ENCODE measurements around the gene KIF26B.

The KIF26B gene

DNA sequence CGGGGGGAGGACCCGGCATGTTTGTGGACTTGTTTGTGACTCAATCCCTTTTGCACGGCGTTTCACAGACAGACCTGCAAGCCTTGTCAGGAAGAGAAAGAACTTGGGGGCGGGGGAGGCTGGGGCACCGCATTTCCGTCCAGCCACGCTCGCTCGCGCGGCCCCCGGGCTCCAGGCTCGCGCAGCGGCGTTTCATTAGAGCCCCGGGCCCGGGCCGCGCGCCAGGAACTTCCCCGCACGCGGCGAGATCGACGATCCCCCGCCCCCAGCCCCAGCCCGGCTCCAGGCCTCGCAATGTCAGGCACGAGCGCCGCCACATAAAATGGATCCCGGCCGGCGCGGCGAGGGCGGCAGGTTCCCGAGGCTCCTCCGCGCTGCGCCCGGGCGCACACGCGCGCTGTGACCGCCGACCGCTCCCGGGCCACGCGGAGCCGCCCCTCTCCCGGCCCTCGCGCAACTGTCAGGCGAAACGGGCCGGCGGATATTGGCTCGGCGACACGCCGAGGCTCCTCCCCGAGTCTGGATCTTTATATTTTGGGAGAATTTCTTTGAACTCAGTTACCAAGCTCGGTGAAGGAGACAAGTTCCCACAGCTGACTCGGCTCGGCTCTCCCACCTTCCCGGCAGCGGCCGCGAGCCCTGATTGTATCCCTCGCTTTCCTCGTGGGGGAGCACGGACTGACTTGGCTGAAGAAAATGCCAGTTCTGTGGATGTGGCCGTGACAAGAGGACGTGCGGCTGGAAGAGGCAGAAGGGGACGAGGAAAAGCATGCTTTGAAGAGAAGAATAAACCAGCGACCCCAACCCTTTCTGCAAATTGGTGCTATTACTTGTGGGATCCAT, at the start of gene KIF26B:
Gene KIF26B, plus strand, starts transcription at position 557 of the 843 bp plus-strand sequence. CDS start 440 bp downstream, outside the sequence.
- in situ Hi-C loops (cut with MboI; ENCODE audit: low pct_unique_long_range_greater_than_20kb, low sequenced_read_pairs) = loop anchor here (25.0 kb wide), 1 partner anchor 833 kb away; no protein-coding TSS in a partner anchor
- DNase-seq = peak; percentile 64

DNA sequence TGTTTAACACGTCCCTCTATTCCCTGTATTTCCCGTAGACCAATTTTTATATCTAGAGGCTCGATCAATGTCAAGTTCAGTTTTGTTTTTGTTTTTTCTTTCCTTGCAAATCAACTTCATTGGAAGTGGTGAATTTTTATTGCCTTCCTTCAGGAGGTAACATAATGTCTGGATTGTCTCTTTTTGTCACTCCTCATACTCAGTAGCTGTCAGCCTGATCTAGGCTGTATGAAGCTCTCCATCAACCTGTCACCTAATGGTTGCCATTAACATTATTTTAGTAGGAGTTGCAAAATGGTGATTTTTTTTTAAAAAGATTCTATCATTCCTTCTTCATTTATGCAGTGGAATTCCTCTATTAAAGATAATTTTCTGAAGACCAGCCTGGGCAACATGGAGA, 49.7 kb upstream of the KIF26B start:
- in situ Hi-C loops (cut with MboI; ENCODE audit: low pct_unique_long_range_greater_than_20kb, low sequenced_read_pairs) = no loop called here
- no peak for DNase-seq

DNA sequence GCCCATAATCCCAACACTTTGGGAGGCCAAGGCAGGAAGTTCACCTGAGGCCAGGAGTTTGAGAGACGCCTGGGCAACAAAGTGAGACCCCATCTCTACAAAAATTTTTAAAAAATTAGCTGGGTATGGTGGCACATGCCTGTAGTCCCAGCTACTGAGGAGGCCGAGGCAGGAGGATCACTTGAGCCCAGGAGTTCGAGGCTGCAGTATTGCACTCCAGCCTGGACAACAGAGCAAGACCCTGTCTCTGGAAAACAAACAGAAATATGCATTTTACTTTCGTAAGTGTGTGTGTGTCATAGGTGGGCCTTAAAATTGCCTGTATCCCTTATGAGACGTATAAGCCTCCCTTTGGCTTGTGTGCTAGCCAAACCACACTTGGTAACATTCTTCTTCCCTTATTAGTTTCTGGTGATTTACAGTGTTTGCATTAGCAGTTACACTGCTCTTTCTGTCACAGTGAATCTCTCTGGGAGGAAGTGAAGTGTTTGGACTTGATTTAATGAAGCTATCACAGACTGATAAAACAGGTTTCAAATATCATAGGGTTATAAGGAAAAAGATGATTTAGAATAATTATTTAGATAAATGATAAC, 48.9 kb upstream of the KIF26B start:
- in situ Hi-C loops (cut with MboI; ENCODE audit: low pct_unique_long_range_greater_than_20kb, low sequenced_read_pairs) = no loop called here
- DNase-seq = no peak

DNA sequence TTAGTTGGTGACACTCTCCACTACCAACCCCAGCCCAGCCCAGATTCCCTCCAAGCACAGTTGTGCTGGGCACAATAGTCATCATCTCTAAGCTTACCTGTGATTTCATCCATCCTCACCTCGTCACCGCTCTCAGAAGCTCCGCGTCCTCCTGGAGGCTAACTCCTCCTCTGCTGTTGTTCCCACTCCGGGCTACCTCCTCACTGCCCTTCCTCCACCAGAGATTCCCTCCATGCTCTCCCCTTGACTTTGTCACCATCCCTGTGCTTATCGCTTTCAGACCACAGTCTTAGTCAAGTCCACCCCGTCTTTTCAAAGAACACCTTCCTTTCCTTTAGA, 47.0 kb upstream of the KIF26B start:
- in situ Hi-C loops (cut with MboI; ENCODE audit: low pct_unique_long_range_greater_than_20kb, low sequenced_read_pairs) = no loop called here
- DNase-seq = no peak

DNA sequence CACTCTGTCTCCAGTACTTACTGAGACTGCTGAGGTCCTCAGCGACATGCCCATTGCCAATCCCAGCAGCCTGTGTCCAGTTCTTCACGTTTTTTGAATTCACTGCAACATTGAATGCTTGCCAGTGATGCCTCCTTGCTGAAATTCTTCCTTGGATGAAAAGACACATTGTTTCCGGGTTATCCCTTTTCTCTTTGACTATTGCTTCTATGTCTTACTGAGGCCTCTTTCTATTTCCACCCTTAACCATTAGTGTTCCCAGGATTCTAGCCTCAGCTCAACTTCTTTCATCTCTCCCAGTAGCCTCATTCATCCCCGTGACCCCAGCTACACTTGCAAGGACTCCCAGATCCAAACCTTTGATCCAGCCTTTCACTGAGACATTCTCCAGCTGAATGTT, 46.5 kb upstream of the KIF26B start:
- in situ Hi-C loops (cut with MboI; ENCODE audit: low pct_unique_long_range_greater_than_20kb, low sequenced_read_pairs) = no loop called here
- no peak for DNase-seq

DNA sequence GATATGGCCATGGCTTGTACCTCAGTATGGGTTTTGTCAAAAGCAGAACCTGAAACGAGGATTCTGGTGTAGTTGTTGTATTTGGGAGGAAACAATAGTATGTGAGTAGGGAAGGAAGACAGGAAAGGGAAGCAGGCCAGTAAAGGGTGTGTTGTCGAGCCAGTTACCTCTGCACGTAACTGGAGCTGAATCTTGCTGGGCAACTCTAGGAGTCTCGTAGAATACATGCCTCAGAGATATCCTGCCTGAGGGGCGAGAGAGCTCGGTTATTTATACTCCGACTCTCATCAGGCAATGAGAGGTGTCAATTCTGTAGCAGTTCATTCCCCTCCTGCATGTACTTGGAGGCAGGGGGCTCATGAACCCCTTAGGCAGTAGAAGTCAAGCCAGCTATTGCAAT, 45.9 kb upstream of the KIF26B start:
- DNase-seq = peak; percentile 42
- in situ Hi-C loops (cut with MboI; ENCODE audit: low pct_unique_long_range_greater_than_20kb, low sequenced_read_pairs) = no loop called here

DNA sequence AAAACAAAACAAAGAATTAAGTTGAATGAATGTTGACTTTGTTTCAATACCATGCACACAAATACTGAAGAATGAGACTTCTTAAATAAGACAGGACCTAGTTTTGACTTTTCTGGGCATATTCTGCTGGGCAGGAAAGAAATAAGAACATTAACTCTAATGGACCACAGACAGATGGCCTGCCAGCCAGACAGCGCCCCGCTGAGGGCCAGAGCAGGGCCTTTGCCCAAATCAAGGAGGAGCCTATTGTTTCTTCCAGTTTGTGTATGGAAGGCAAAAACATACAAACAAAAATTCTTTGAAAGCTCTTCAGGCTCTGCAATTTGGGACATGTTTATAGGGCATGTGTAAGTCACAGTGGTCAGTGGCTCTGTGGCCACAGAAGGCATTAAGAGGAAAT, 44.4 kb upstream of the KIF26B start:
- DNase-seq = peak; percentile 11
- in situ Hi-C loops (cut with MboI; ENCODE audit: low pct_unique_long_range_greater_than_20kb, low sequenced_read_pairs) = no loop called here

DNA sequence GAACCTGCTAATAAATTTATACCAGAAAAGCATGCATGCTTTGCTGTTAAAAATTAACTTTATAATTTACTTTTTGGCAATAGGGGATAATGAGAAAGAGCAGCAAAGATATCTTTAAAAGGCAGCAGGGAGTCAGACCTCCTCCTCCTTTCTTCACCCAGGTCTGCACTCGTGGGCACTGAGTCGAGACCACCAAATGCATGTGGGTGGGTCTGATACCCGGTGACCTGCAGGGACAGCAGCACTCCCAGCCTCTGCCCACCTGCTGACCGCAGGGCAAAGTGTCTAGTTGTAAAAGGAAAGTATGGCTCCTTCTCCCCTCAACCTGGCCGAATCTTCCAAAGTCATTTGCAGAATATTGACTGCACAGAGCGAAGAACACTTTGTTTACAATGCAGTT, 43.7 kb upstream of the KIF26B start:
- DNase-seq = no peak
- in situ Hi-C loops (cut with MboI; ENCODE audit: low pct_unique_long_range_greater_than_20kb, low sequenced_read_pairs) = no loop called here

DNA sequence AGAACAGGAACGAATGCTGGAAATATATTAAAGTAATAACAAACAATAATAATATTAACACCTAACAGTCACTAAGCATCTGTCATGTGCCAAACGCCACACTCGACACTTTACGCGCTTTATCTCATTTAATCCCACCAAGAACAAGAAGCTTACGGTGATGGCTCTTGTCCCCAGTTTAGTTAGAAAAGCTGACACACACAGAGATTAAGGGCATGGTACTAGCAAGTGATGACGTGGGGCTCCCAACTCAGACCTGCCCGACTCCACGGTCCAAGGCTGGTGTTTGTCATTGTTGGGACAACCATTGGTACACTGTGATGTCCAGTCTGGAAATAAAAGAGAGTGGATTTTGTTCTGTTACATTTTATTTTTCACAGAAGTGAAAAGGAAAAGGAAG, 41.1 kb upstream of the KIF26B start:
- DNase-seq = no peak
- in situ Hi-C loops (cut with MboI; ENCODE audit: low pct_unique_long_range_greater_than_20kb, low sequenced_read_pairs) = no loop called here

DNA sequence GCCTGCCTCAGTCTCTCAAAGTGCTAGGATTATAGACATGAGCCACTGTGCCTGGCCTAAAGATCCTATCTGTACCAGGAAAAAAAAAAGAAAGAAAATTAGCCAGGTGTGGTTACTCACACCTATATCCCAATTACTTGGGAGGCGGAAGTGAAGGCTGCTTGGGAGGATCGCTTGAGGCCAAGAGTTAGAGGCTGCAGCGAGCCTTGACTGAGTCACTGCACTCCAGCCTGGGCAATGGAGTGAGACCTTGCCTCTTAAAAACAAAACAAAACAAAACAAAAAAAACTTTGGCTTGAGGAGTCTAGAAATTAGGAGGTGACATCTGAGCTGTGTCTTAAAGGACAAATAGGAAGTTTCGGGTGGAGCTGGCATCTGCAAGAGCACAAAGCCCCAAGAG, 38.7 kb upstream of the KIF26B start:
- no peak for DNase-seq
- in situ Hi-C loops (cut with MboI; ENCODE audit: low pct_unique_long_range_greater_than_20kb, low sequenced_read_pairs) = no loop called here

DNA sequence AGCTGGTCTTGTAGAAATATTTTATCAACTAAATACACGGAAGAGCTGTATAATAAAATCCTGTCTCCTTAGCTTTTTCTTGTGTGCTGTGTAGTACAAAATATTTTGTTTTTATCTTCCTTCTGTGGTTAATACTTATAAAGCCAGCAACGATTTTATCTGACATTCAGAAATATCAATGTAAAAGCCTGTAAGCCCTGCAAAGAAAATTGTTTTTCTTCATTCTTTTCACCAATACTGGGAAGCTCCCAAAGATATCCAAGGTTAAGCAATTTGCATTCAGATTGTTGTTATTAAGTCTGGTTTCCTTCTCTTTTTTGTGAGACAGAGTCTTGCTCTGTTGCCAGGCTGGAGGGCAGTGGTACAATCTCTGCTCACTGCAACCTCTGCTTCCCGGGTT, 38.0 kb upstream of the KIF26B start:
- in situ Hi-C loops (cut with MboI; ENCODE audit: low pct_unique_long_range_greater_than_20kb, low sequenced_read_pairs) = no loop called here
- DNase-seq = no peak

DNA sequence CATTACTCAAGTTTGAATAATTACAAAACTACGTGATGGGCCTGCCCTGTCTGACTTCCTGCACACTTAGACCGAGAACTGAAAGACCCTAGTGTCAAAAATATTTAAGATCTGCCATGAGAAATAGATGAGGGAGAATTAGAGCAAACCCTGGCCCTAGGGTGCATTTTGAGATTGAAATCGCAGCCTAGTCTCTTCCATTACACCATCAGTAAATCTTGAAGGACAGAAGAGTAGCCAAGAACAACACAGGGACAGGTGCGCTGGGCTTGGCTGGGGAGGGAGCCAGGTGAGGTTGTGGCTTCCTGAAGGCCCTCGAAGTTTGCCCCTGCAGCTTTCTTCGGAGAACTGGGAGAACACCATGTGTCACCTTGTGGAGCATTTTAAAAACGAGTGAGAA, 36.7 kb upstream of the KIF26B start:
- DNase-seq = no peak
- in situ Hi-C loops (cut with MboI; ENCODE audit: low pct_unique_long_range_greater_than_20kb, low sequenced_read_pairs) = no loop called here

DNA sequence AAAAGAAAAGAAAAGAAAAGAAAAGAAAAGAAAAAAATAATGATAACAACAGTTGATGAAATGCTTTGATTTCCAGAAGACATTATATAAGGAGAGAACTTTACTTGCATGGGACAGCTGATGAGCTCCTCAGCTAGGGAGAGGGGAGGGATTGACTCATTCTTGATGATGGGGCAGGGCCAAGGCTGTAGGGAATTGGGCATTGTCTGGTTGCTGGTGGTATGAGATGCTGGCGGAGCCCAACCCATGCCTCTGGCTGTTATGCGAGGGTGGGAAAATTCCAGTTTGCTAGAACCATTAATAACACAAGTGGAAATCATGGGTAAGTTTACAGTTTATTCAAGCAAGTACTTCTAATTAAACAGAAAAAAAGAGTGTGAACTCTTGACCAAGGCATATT, 36.0 kb upstream of the KIF26B start:
- DNase-seq = no peak
- in situ Hi-C loops (cut with MboI; ENCODE audit: low pct_unique_long_range_greater_than_20kb, low sequenced_read_pairs) = no loop called here

DNA sequence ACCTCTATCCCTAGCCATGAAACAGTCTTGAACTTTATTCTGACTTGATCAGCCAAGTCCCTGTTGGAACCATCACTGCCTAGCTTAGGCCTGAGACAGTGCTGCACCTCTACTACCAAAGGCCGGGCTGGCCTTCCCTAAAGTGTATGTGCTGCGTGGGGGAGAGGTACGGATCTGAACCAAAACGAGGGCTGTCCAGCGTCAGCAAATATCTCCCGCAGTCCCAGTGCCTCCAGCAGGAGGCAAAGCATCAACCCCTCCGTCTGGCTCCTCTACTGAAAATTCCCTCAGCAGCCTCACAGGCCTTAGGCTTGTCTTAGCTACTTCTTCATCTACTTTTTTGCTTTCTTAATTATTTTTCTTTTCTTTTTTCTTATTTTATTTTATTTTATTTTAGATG, 33.3 kb upstream of the KIF26B start:
- in situ Hi-C loops (cut with MboI; ENCODE audit: low pct_unique_long_range_greater_than_20kb, low sequenced_read_pairs) = no loop called here
- no peak for DNase-seq

DNA sequence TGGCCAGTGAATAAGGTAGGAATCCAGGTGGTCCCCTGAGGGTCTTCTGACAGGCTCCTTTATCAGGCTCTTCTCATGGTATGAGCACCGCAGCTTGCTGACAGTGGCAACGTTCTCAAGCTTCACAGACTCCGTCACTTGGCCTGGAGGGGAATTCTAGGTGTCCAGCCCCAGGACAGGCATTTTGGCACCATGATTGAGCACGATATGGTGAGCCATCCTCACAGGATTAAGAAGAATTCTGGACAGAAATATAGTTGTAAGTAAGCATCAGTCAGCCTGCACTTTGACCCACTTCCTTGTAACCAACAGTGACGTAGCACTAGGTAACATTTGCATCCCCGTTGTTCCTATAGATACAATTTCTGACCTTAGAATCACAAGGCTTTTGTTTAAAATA, 30.5 kb upstream of the KIF26B start:
- DNase-seq = no peak
- in situ Hi-C loops (cut with MboI; ENCODE audit: low pct_unique_long_range_greater_than_20kb, low sequenced_read_pairs) = no loop called here

DNA sequence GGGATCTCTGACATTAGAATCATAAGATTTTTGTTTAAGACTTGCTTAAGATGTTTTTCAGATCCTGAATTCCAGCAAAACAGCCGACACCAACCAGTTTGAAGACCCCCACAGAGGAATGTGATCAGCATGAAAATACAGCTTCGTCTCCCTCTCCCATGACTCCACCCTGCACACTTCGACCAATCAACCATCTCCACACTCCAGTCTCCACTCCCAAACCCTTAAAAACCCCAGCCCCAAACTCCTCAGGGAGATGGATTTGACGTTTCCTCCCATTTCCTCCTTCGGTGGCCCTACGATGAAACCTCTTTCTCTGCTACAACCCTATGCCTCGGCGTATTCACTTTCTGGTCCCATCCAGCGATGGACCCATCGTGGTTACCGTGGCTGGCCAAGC, 30.1 kb upstream of the KIF26B start:
- no peak for DNase-seq
- in situ Hi-C loops (cut with MboI; ENCODE audit: low pct_unique_long_range_greater_than_20kb, low sequenced_read_pairs) = no loop called here

DNA sequence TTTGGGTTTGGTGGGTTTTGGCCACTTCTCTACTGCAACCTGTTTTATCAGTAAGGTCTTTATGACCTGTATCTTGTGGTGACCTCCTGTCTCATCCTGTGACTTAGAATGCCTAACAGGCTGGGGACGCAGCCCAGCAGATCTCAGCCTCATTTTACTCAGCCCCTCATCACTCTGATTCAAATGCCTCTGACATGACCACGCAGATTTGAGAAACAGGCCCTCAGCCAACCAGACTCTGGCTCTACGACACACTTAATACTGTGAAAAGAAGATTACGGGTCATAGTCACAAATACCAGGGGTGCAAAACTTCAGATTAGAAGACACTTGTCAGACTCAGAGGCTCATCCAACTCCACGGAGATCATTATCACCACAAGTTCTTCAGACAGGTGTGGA, 28.3 kb upstream of the KIF26B start:
- DNase-seq = no peak
- in situ Hi-C loops (cut with MboI; ENCODE audit: low pct_unique_long_range_greater_than_20kb, low sequenced_read_pairs) = no loop called here

DNA sequence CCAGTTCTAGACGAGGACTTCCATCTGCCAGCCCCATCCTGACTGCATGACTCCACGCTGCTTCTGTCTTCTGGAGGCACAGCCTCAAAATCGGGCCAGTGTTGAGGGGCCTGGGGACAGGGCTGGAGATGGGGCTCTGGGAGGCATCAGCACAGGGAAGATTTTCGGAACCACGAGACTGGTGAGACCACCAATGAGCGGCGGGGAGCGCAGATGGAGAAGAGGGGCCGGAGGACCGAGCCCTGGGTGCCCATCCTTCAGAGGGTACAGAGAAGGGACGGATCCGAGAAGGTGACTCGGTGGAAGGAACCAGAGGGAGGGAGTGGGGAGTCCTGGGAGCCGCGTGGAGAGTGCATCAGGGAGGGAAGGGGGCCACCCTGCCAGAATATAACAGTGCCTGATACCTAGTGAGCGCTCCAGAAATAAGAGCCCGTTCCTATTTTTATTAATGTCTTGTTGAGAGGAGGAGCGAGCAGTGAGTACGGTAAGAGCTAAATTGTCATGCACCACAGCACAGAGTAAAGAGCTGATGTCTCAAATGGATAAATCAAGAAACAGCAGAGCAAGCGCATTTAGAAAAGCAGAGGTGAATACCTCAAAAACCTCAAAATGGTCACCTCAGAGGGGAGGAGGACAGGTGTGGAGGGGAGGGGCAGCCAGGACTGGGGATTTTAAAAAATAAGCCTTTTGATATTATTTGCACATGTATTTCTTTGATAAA, 26.2 kb upstream of the KIF26B start:
- DNase-seq = no peak
- in situ Hi-C loops (cut with MboI; ENCODE audit: low pct_unique_long_range_greater_than_20kb, low sequenced_read_pairs) = no loop called here

DNA sequence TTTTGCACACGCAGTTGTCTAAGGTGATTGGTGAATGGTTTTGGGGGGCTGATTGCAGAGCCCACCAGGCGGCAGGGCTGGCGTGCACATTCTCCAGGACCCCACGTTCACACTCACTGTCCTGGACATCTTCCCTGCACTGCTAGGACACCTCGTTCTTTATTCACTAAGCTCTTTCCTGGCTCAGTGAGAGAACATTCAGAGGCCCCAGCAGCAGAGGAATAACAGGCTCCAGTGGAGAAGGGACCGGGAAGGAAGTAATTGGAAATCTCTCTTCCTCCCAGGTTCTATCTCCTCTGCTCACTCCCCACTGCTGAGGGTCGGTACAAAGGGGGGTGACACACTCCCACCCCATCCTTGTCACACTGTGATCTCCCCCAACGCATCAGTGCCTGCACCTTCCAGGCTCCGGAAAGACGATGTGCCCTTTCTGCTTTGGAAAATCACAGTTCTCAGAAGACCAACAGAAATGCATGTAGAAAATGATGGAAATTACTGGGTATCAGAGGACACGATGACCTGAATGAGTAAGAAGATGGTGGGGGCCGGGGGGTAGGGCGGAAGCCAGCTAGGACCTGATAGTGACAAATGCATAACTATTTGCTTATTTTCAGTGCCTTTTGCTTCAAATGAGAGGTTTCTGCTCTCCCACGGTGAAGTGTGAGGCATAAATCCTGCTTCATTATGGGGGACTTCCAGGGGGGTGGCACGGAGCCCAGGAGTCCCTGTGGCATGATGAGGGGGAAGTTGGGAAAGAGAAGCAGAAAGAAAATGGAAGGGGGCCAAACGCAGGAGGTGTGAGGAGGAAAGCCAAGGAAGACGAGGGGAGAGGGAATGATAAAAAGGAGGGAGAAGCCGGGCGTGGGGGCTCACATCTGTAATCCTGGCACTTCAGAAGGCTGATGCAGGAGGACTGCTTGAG, 25.2 kb upstream of the KIF26B start:
- in situ Hi-C loops (cut with MboI; ENCODE audit: low pct_unique_long_range_greater_than_20kb, low sequenced_read_pairs) = no loop called here
- DNase-seq = no peak

Measured in KBM-7 (cell line).